HEK293 (cell line): ENCODE measurements around the gene LTC4S.

ENCODE experiments used
- EGR2 ChIP-seq: fragments of 450-650 bp; formaldehyde crosslinking; IDR thresholded peaks from 2 replicates; pipeline ENCODE4 v1.5.1; 2016; ENCODE audit warnings: low read depth, missing biosample characterization, missing genetic modification characterization
- GLIS1 ChIP-seq: fragments of 450-650 bp; formaldehyde crosslinking; IDR thresholded peaks from 2 replicates; pipeline ENCODE4 v1.5.1; 2016; ENCODE audit warnings: missing biosample characterization, missing genetic modification characterization
- IKZF3 ChIP-seq: fragments of 450-650 bp; IDR thresholded peaks from 2 replicates; pipeline ENCODE4 v1.5.0; 2018; ENCODE audit warnings: missing biosample characterization, mild to moderate bottlenecking, missing genetic modification characterization, moderate library complexity
- KLF1 ChIP-seq: fragments of 450-650 bp; formaldehyde crosslinking; IDR thresholded peaks from 2 replicates; pipeline ENCODE4 v1.5.1; 2016; ENCODE audit warnings: missing biosample characterization, missing genetic modification characterization
- KLF9 ChIP-seq: fragments of 450-650 bp; formaldehyde crosslinking; IDR thresholded peaks from 2 replicates; pipeline ENCODE4 v1.5.1; 2016; ENCODE audit warnings: missing biosample characterization, missing genetic modification characterization, low read depth
- SCRT2 ChIP-seq: fragments of 450-650 bp; formaldehyde crosslinking; IDR thresholded peaks from 2 replicates; pipeline ENCODE4 v1.5.1; 2016; ENCODE audit warnings: missing biosample characterization, missing genetic modification characterization
- SP2 ChIP-seq: fragments of 450-650 bp; formaldehyde crosslinking; IDR thresholded peaks from 2 replicates; pipeline ENCODE4 v1.5.1; 2016; ENCODE audit warnings: missing biosample characterization, missing genetic modification characterization
- ZBTB10 ChIP-seq: fragments of 450-650 bp; formaldehyde crosslinking; IDR thresholded peaks from 2 replicates; pipeline ENCODE4 v1.5.1; 2016; ENCODE audit warnings: missing biosample characterization, missing genetic modification characterization
- ZBTB17 ChIP-seq: fragments of 450-650 bp; formaldehyde crosslinking; IDR thresholded peaks from 2 replicates; pipeline ENCODE4 v1.5.1; 2016; ENCODE audit warnings: missing biosample characterization, missing genetic modification characterization
- ZBTB20 ChIP-seq: fragments of 450-650 bp; formaldehyde crosslinking; IDR thresholded peaks from 2 replicates; pipeline ENCODE4 v1.5.1; 2016; ENCODE audit warnings: missing biosample characterization, missing genetic modification characterization
- ZBTB8A ChIP-seq: fragments of 450-650 bp; formaldehyde crosslinking; IDR thresholded peaks from 2 replicates; pipeline ENCODE4 v1.5.1; 2016; ENCODE audit warnings: missing biosample characterization, missing genetic modification characterization
- ZEB2 ChIP-seq: fragments of 450-650 bp; formaldehyde crosslinking; IDR thresholded peaks from 2 replicates; pipeline ENCODE4 v1.5.1; 2016; ENCODE audit warnings: missing biosample characterization, missing genetic modification characterization
- ZNF221 ChIP-seq: fragments of 450-650 bp; formaldehyde crosslinking; IDR thresholded peaks from 2 replicates; pipeline ENCODE4 v1.5.1; 2017; ENCODE audit warnings: missing biosample characterization, missing genetic modification characterization, borderline replicate concordance
- ZNF223 ChIP-seq: fragments of 450-650 bp; formaldehyde crosslinking; IDR thresholded peaks from 2 replicates; pipeline ENCODE4 v1.5.1; 2016; ENCODE audit warnings: missing biosample characterization, missing genetic modification characterization
- ZNF341 ChIP-seq: fragments of 450-650 bp; formaldehyde crosslinking; IDR thresholded peaks from 2 replicates; pipeline ENCODE4; 2016; ENCODE audit warnings: low read depth, missing biosample characterization, missing genetic modification characterization
- ZNF404 ChIP-seq: fragments of 450-650 bp; formaldehyde crosslinking; IDR thresholded peaks from 2 replicates; pipeline ENCODE4 v1.5.1; 2017; ENCODE audit warnings: missing biosample characterization, missing genetic modification characterization
- ZNF423 ChIP-seq: fragments of 450-650 bp; formaldehyde crosslinking; IDR thresholded peaks from 2 replicates; pipeline ENCODE4 v1.5.1; 2016; ENCODE audit warnings: missing biosample characterization, missing genetic modification characterization
- ZNF654 ChIP-seq: fragments of 450-650 bp; formaldehyde crosslinking; IDR thresholded peaks from 2 replicates; pipeline ENCODE4 v1.5.1; 2016; ENCODE audit warnings: low read depth, missing biosample characterization, missing genetic modification characterization
- TF ChIP-seq, protein P1 (sequence below): fragments of 450-650 bp; formaldehyde crosslinking; IDR thresholded peaks from 2 replicates; pipeline ENCODE4 v1.5.1; 2016; ENCODE audit warnings: missing biosample characterization, missing genetic modification characterization
- TF ChIP-seq, protein P2 (sequence below): fragments of 450-650 bp; formaldehyde crosslinking; optimal IDR thresholded peaks from 2 replicates; pipeline ENCODE3; 2016; ENCODE audit warnings: missing biosample characterization, mild to moderate bottlenecking, missing genetic modification characterization
- TF ChIP-seq, protein P3 (sequence below): fragments of 450-650 bp; formaldehyde crosslinking; IDR thresholded peaks from 2 replicates; pipeline ENCODE4 v1.5.1; 2016; ENCODE audit warnings: missing biosample characterization, missing genetic modification characterization
- TF ChIP-seq, protein P4 (sequence below): fragments of 450-650 bp; formaldehyde crosslinking; IDR thresholded peaks from 2 replicates; pipeline ENCODE4 v1.5.1; 2016; ENCODE audit warnings: missing biosample characterization, missing genetic modification characterization
- TF ChIP-seq, protein P5 (sequence below): fragments of 450-650 bp; formaldehyde crosslinking; IDR thresholded peaks from 2 replicates; pipeline ENCODE4 v1.5.1; 2016; ENCODE audit warnings: missing biosample characterization, missing genetic modification characterization
- TF ChIP-seq, protein P6 (sequence below): fragments of 450-650 bp; formaldehyde crosslinking; IDR thresholded peaks from 2 replicates; pipeline ENCODE4 v1.5.1; 2017; ENCODE audit warnings: missing biosample characterization, missing genetic modification characterization

Gene LTC4S

GRCh38 chr5:179805529-179806249, 11.9 kb downstream of the LTC4S start (continued):
- TF ChIP-seq ZBTB20 = peak; percentile 64
- TF ChIP-seq ZBTB10 (tag by site-specific recombination) = peak; percentile 59; the same call in 1 of the 2 replicates
- TF ChIP-seq ZBTB8A = peak; percentile 77
- TF ChIP-seq, protein P1, sequence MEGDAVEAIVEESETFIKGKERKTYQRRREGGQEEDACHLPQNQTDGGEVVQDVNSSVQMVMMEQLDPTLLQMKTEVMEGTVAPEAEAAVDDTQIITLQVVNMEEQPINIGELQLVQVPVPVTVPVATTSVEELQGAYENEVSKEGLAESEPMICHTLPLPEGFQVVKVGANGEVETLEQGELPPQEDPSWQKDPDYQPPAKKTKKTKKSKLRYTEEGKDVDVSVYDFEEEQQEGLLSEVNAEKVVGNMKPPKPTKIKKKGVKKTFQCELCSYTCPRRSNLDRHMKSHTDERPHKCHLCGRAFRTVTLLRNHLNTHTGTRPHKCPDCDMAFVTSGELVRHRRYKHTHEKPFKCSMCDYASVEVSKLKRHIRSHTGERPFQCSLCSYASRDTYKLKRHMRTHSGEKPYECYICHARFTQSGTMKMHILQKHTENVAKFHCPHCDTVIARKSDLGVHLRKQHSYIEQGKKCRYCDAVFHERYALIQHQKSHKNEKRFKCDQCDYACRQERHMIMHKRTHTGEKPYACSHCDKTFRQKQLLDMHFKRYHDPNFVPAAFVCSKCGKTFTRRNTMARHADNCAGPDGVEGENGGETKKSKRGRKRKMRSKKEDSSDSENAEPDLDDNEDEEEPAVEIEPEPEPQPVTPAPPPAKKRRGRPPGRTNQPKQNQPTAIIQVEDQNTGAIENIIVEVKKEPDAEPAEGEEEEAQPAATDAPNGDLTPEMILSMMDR (tag by site-specific recombination) = 0 out of 2 replicates have a peak, but pooled peaks have one; percentile 24
- TF ChIP-seq ZNF341 (tag by site-specific recombination) = peak; percentile 33; the same call in 1 of the 2 replicates
- TF ChIP-seq, protein P2, sequence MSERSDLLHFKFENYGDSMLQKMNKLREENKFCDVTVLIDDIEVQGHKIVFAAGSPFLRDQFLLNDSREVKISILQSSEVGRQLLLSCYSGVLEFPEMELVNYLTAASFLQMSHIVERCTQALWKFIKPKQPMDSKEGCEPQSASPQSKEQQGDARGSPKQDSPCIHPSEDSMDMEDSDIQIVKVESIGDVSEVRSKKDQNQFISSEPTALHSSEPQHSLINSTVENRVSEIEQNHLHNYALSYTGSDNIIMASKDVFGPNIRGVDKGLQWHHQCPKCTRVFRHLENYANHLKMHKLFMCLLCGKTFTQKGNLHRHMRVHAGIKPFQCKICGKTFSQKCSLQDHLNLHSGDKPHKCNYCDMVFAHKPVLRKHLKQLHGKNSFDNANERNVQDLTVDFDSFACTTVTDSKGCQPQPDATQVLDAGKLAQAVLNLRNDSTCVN (tag by site-specific recombination) = peak; percentile 79
- TF ChIP-seq ZEB2 (tag by site-specific recombination) = 0 out of 2 replicates have a peak, but pooled peaks have one; percentile 39
- TF ChIP-seq ZNF223 (tag by site-specific recombination) = no peak
- TF ChIP-seq, protein P3, sequence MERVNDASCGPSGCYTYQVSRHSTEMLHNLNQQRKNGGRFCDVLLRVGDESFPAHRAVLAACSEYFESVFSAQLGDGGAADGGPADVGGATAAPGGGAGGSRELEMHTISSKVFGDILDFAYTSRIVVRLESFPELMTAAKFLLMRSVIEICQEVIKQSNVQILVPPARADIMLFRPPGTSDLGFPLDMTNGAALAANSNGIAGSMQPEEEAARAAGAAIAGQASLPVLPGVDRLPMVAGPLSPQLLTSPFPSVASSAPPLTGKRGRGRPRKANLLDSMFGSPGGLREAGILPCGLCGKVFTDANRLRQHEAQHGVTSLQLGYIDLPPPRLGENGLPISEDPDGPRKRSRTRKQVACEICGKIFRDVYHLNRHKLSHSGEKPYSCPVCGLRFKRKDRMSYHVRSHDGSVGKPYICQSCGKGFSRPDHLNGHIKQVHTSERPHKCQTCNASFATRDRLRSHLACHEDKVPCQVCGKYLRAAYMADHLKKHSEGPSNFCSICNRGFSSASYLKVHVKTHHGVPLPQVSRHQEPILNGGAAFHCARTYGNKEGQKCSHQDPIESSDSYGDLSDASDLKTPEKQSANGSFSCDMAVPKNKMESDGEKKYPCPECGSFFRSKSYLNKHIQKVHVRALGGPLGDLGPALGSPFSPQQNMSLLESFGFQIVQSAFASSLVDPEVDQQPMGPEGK (tag by site-specific recombination) = peak; percentile 47
- peak; percentile 30; the same call in 1 of the 2 replicates for TF ChIP-seq KLF1 (tag by site-specific recombination)
- TF ChIP-seq, protein P4, sequence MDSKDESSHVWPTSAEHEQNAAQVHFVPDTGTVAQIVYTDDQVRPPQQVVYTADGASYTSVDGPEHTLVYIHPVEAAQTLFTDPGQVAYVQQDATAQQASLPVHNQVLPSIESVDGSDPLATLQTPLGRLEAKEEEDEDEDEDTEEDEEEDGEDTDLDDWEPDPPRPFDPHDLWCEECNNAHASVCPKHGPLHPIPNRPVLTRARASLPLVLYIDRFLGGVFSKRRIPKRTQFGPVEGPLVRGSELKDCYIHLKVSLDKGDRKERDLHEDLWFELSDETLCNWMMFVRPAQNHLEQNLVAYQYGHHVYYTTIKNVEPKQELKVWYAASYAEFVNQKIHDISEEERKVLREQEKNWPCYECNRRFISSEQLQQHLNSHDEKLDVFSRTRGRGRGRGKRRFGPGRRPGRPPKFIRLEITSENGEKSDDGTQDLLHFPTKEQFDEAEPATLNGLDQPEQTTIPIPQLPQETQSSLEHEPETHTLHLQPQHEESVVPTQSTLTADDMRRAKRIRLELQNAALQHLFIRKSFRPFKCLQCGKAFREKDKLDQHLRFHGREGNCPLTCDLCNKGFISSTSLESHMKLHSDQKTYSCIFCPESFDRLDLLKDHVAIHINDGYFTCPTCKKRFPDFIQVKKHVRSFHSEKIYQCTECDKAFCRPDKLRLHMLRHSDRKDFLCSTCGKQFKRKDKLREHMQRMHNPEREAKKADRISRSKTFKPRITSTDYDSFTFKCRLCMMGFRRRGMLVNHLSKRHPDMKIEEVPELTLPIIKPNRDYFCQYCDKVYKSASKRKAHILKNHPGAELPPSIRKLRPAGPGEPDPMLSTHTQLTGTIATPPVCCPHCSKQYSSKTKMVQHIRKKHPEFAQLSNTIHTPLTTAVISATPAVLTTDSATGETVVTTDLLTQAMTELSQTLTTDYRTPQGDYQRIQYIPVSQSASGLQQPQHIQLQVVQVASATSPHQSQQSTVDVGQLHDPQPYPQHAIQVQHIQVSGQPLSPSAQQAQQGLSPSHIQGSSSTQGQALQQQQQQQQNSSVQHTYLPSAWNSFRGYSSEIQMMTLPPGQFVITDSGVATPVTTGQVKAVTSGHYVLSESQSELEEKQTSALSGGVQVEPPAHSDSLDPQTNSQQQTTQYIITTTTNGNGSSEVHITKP = 0 out of 2 replicates have a peak, but pooled peaks have one; percentile 26
- TF ChIP-seq EGR2 (tag by site-specific recombination) = 0 out of 2 replicates have a peak, but pooled peaks have one; percentile 5
- no peak for TF ChIP-seq ZNF654 (tag by site-specific recombination)
- 0 out of 2 replicates have a peak, but pooled peaks have one; percentile 17 for TF ChIP-seq KLF9 (tag by site-specific recombination)
- TF ChIP-seq, protein P5, sequence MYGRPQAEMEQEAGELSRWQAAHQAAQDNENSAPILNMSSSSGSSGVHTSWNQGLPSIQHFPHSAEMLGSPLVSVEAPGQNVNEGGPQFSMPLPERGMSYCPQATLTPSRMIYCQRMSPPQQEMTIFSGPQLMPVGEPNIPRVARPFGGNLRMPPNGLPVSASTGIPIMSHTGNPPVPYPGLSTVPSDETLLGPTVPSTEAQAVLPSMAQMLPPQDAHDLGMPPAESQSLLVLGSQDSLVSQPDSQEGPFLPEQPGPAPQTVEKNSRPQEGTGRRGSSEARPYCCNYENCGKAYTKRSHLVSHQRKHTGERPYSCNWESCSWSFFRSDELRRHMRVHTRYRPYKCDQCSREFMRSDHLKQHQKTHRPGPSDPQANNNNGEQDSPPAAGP (tag by site-specific recombination) = peak; percentile 31; the same call in 1 of the 2 replicates
- TF ChIP-seq SCRT2 = peak; percentile 67; the same call in 1 of the 2 replicates
- peak; percentile 26; the same call in 1 of the 2 replicates for TF ChIP-seq SP2 (tag by site-specific recombination)
- peak; percentile 30 for TF ChIP-seq IKZF3 (tag by site-specific recombination)
- peak; percentile 82 for TF ChIP-seq GLIS1 (tag by site-specific recombination)
- TF ChIP-seq ZBTB17 (tag by site-specific recombination) = 0 out of 2 replicates have a peak, but pooled peaks have one; percentile 18
- no peak for TF ChIP-seq ZNF404
- TF ChIP-seq ZNF221 = no peak
- peak; percentile 91 for TF ChIP-seq ZNF423
- TF ChIP-seq, protein P6, sequence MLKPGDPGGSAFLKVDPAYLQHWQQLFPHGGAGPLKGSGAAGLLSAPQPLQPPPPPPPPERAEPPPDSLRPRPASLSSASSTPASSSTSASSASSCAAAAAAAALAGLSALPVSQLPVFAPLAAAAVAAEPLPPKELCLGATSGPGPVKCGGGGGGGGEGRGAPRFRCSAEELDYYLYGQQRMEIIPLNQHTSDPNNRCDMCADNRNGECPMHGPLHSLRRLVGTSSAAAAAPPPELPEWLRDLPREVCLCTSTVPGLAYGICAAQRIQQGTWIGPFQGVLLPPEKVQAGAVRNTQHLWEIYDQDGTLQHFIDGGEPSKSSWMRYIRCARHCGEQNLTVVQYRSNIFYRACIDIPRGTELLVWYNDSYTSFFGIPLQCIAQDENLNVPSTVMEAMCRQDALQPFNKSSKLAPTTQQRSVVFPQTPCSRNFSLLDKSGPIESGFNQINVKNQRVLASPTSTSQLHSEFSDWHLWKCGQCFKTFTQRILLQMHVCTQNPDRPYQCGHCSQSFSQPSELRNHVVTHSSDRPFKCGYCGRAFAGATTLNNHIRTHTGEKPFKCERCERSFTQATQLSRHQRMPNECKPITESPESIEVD (tag by site-specific recombination) = no peak
